Natural killer cell (primary cell): ENCODE data around the gene UNC119. TPM values are rescaled to one million over a fixed set of nuclear protein-coding genes. Genes with fewer than 3 reads are reported as not detected.
A peak's percentile ranks its signal among the peaks of the same experiment; 100 is the strongest.

Source experiments
- ATAC-seq, 3 donors: fragments of 150-1000 bp in 2 of 3; fragments of 200-7000 bp in 1 of 3; cut with Tn5 transposase; 1 replicate in 1 of 3; 2 replicates in 2 of 3; pipeline ENCODE4 v1.10.0; 2021; ENCODE audit warnings: mild to moderate bottlenecking in 2 of 3, moderate library complexity in 2 of 3
- DNase-seq, 2 donors: peaks; one replicate each; pipeline versions ENCODE4 v3.0.0 to v3.0.0-alpha.2; 2013 to 2021; ENCODE audit warnings: mixed read lengths in 1 of 2
- H3K27ac ChIP-seq: one replicate; pipeline ENCODE4 v1.5.1; 2013; ENCODE audit warnings: mild to moderate bottlenecking, low read length
- H3K27me3 ChIP-seq: one replicate; pipeline ENCODE4 v1.6.1; 2013; ENCODE audit warnings: low read length; ENCODE audit not compliant: control insufficient read depth, insufficient read depth
- H3K36me3 ChIP-seq: one replicate; pipeline ENCODE4 v1.6.1; 2013; ENCODE audit warnings: low read length; ENCODE audit not compliant: control insufficient read depth, insufficient read depth
- H3K4me1 ChIP-seq: one replicate; pipeline ENCODE4 v1.6.1; 2013; ENCODE audit warnings: low read length; ENCODE audit not compliant: control insufficient read depth, insufficient read depth
- H3K4me3 ChIP-seq: one replicate; pipeline ENCODE4 v1.5.1; 2013; ENCODE audit warnings: low read length
- H3K9me3 ChIP-seq: one replicate; pipeline ENCODE4 v1.6.1; 2013; ENCODE audit warnings: low read length; ENCODE audit not compliant: control insufficient read depth, insufficient read depth
- H3K27ac Mint-ChIP-seq, 2 donors: one replicate each; pipeline ENCODE4 v1.8.0; 2022; ENCODE audit warnings: mild to moderate bottlenecking in 2 of 2, mixed read lengths in 2 of 2, moderate library complexity in 1 of 2
- H3K27me3 Mint-ChIP-seq, 2 donors: one replicate each; pipeline ENCODE4 v1.8.0; 2022; ENCODE audit warnings: low read depth in 2 of 2, mixed read lengths in 2 of 2
- H3K36me3 Mint-ChIP-seq: one replicate; pipeline ENCODE4 v1.8.0; 2022; ENCODE audit warnings: mixed read lengths
- H3K4me1 Mint-ChIP-seq, 2 donors: one replicate each; pipeline ENCODE4 v1.8.0; 2022; ENCODE audit warnings: mixed read lengths in 2 of 2
- H3K4me3 Mint-ChIP-seq: one replicate; pipeline ENCODE4 v1.8.0; 2022; ENCODE audit warnings: mild to moderate bottlenecking, moderate library complexity, mixed read lengths
- H3K9me3 Mint-ChIP-seq, 2 donors: one replicate each; pipeline ENCODE4 v1.8.0; 2022; ENCODE audit warnings: mixed read lengths in 2 of 2
- CTCF ChIP-seq: fragments of 200-600 bp; IDR thresholded peaks from one replicate; pipeline ENCODE4 v1.8.0; 2022; ENCODE audit warnings: antibody characterized with exemption
- WGBS: methylation state at CpG from one replicate; pipeline ENCODE4 v1.1.7; 2013; ENCODE audit warnings: missing lambda C conversion rate; ENCODE audit not compliant: insufficient coverage; 5-methylcytosine and 5-hydroxymethylcytosine counted together
- intact Hi-C: fragments of 100-400 bp; cut with micrococcal nuclease; formaldehyde crosslinking; loops from one replicate; pipeline ENCODE4 v1.14.2; 2022
- total RNA-seq, 4 donors: library from RNA; stranded (reverse); fragments of 120-200 nt in 1 of 4; gene quantifications; one replicate each; pipeline versions ENCODE4 v1.2.3 to v1.2.4, GENCODE V29; 2013 to 2022

Gene UNC119
- total RNA-seq, 3 donors from 2014 or later (not counting 1 experiment from before 2014, with no cell fraction given): 79.1 to 106 (median 79.3) TPM

DNA sequence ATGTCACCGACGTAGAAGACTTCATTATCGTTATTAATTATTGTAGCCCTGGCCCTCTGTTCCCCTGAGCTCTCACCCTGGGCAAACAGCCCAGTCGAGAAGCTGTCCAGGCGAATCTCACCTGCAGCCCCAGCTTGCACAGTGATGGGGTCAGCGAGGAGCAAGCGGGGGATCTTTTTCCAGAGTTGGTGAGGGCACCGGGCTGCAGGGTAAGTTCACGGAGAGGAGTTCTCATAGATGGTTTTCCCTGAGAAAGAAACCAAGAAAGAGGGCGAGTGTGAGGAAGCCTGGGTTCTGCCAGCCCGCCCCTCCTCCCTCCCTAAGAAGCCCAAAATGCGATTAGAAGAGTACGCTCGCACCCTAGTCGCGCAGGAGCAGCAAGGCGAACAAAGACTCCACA lies 46.0 kb upstream of the UNC119 start:
- no peak for TF ChIP-seq CTCF
- intact Hi-C loops: loop anchor here (5.0 kb wide), 1 partner anchor 106 kb away; no protein-coding TSS in a partner anchor
- peak overlapping the region; percentile 95 to 98 for H3K27ac Mint-ChIP-seq
- peak overlapping the region; percentile 94 for H3K4me3 Mint-ChIP-seq
- ATAC-seq (no peak), DNase-seq (no peak)
- Histone ChIP-seq H3K9me3 (no peaks in the 10 kb centered on the region), H3K36me3 (no peaks in the 10 kb centered on the region), H3K27me3 (no peaks in the 10 kb centered on the region), H3K4me3 (peak overlapping the region; percentile 71), H3K4me1 (peaks cover 19% of the 10 kb centered on the region), H3K27ac (no peak overlapping the region)
- H3K36me3 Mint-ChIP-seq: no peaks in the 10 kb centered on the region
- no peaks in the 10 kb centered on the region for H3K9me3 Mint-ChIP-seq
- peaks cover 22 to 23% of the 10 kb centered on the region in 2 donors for H3K4me1 Mint-ChIP-seq
- WGBS: 13% methylated on average over 16 of the region's 17 CpGs
- H3K27me3 Mint-ChIP-seq: no peaks in the 10 kb centered on the region

GRCh38 chr17:28597606-28598383 lies 45.4 kb upstream of the UNC119 start:
- H3K27me3 Mint-ChIP-seq: no peaks in the 10 kb centered on the region
- no peak overlapping the region for H3K27ac ChIP-seq

DNA sequence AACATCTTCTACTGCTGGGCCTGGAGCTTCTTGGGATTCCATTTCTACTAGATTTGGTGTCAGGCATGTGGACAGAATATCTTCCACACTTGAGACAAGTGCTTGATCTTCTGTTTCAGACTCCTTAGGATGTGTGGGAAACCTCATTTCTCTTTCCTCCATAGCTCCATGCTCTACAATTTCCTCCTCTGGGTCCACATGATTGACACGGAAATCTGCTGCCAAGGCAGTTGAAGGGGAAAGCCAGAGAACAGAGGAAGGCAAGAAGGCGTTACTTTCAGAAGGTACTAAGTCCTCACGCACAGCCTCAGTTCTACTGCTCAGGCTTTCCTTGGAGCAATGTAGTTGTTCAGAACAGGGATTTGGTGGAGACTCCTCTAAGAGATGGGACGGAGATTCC lies 39.8 kb upstream of the UNC119 start:
- no peak for DNase-seq
- Histone ChIP-seq H3K27ac (no peak overlapping the region), H3K4me1 (no peaks in the 10 kb centered on the region), H3K27me3 (no peaks in the 10 kb centered on the region), H3K4me3 (no peak overlapping the region), H3K9me3 (no peaks in the 10 kb centered on the region), H3K36me3 (peaks cover 2% of the 10 kb centered on the region)
- intact Hi-C loops: no loop called here
- TF ChIP-seq CTCF: no peak
- Mint-ChIP-seq H3K27me3 (no peaks in the 10 kb centered on the region), H3K4me3 (no peak overlapping the region), H3K4me1 (no peaks in the 10 kb centered on the region), H3K9me3 (no peaks in the 10 kb centered on the region), H3K27ac (no peak overlapping the region), H3K36me3 (no peaks in the 10 kb centered on the region)
- no peak for ATAC-seq
- 94% methylated on average over 4 of the region's 4 CpGs for WGBS

More at GRCh38 chr17:28597606-28598383, 45.4 kb upstream of the UNC119 start:
- peak overlapping the region; percentile 94 for H3K4me3 Mint-ChIP-seq
- ATAC-seq: no peak
- 69% methylated on average over 4 of the region's 5 CpGs for WGBS
- H3K36me3 Mint-ChIP-seq: no peaks in the 10 kb centered on the region
- H3K9me3 ChIP-seq: no peaks in the 10 kb centered on the region
- no peaks in the 10 kb centered on the region for H3K27me3 ChIP-seq
- H3K36me3 ChIP-seq: no peaks in the 10 kb centered on the region
- H3K4me1 ChIP-seq: peaks cover 19% of the 10 kb centered on the region
- H3K9me3 Mint-ChIP-seq: no peaks in the 10 kb centered on the region
- no peak for TF ChIP-seq CTCF
- intact Hi-C loops: loop anchor here (5.0 kb wide), 1 partner anchor 105 kb away; no protein-coding TSS in a partner anchor
- H3K27ac Mint-ChIP-seq: peak overlapping the region; percentile 95 to 98
- H3K4me1 Mint-ChIP-seq: peaks cover 22 to 23% of the 10 kb centered on the region in 2 donors
- H3K4me3 ChIP-seq: no peak overlapping the region
- no peak for DNase-seq
